Transverse colon (tissue), 4 donors: ENCODE results near the gene TMEM47. TPM values are rescaled to one million over a fixed set of nuclear protein-coding genes. Genes with fewer than 3 reads are reported as not detected.

Experiments
- DNase-seq: peaks from one replicate; pipeline ENCODE4 v3.0.0-alpha.2; 2019
- H3K27ac ChIP-seq, 4 donors: fragments of 200-600 bp; sonication (generic); 2 replicates each; pipeline ENCODE4 v1.5.1; 2016 to 2018; ENCODE audit warnings: inconsistent platforms in 4 of 4
- H3K27me3 ChIP-seq: fragments of 200-600 bp; sonication (generic); 2 replicates; pipeline ENCODE4 v1.5.1; 2017; ENCODE audit warnings: inconsistent platforms
- H3K36me3 ChIP-seq, 4 donors: fragments of 200-600 bp; sonication (generic); 2 replicates each; pipeline ENCODE4 v1.5.1; 2017 to 2019; ENCODE audit warnings: inconsistent platforms in 4 of 4
- H3K4me1 ChIP-seq, 4 donors: fragments of 200-600 bp; sonication (generic); 2 replicates each; pipeline ENCODE4 v1.5.1; 2017 to 2020; ENCODE audit warnings: inconsistent platforms in 4 of 4
- H3K4me3 ChIP-seq, 4 donors: fragments of 200-600 bp; sonication (generic); 1 replicate in 1 of 4; 2 replicates in 3 of 4; pipeline versions ENCODE4 v1.5.1 to v1.6.1; 2017 to 2019; ENCODE audit warnings: inconsistent platforms in 4 of 4
- H3K9me3 ChIP-seq, 2 donors: fragments of 200-600 bp; sonication (generic); 2 replicates each; pipeline ENCODE4 v1.5.1; 2017 to 2019; ENCODE audit warnings: inconsistent platforms in 2 of 2
- CTCF ChIP-seq, 5 experiments: fragments of 200-600 bp in 3 of 5; fragments of 450-650 bp in 2 of 5; sonication (generic) in 3 of 5; IDR thresholded peaks; 1 replicate in 2 of 5; 2 replicates in 3 of 5; pipeline ENCODE4 v1.5.1; 2016 to 2017; ENCODE audit warnings: antibody characterized with exemption in 5 of 5, inconsistent platforms in 3 of 5, mild to moderate bottlenecking in 2 of 5, moderate library complexity in 1 of 5
- EP300 ChIP-seq: sonication (generic); formaldehyde crosslinking; IDR thresholded peaks from one replicate; pipeline ENCODE4 v1.6.1; 2017; ENCODE audit warnings: antibody characterized with exemption, low read depth
- POLR2A ChIP-seq: fragments of 450-650 bp; IDR thresholded peaks from one replicate; pipeline ENCODE4 v1.6.1; 2016; ENCODE audit warnings: antibody characterized with exemption, mild to moderate bottlenecking, moderate library complexity
- POLR2AphosphoS5 ChIP-seq, 3 donors: sonication (generic); formaldehyde crosslinking; IDR thresholded peaks; one replicate each; pipeline ENCODE4 v1.6.1; 2016; ENCODE audit warnings: antibody characterized with exemption in 3 of 3
- WGBS, 2 donors: methylation state at CpG; one replicate each; pipeline ENCODE4 v1.1.5; 2018; ENCODE audit warnings: low coverage in 1 of 2; 5-methylcytosine and 5-hydroxymethylcytosine counted together
- in situ Hi-C, 4 donors: fragments of 200-750 bp; cut with MboI; loops; one replicate each; pipeline versions ENCODE4 v1.15.0 to v1.15.1; 2017; ENCODE audit warnings: low sequenced_read_pairs in 3 of 4, low pct_ligation_motif_present in 1 of 4, low pct_unique_long_range_greater_than_20kb in 1 of 4
- intact Hi-C: fragments of 100-400 bp; cut with DNase I; formaldehyde crosslinking; loops from one replicate; pipeline ENCODE4 v1.15.1; 2023; ENCODE audit warnings: low total_unique reads
- total RNA-seq, 4 donors: library from RNA; depleted of rRNA; stranded (reverse); fragments of >200 nt; gene quantifications; one replicate each; pipeline ENCODE4 v1.1.0, GENCODE V29; 2016

Gene TMEM47
- total RNA-seq, 4 donors from 2014 or later: 14.9 to 20.8 (median 16.2) TPM

GRCh38 chrX:34586346-34586911 is 70.7 kb downstream of the TMEM47 start:
- Histone ChIP-seq H3K4me3 (no peak overlapping the region), H3K27me3 (no peaks in the 10 kb centered on the region), H3K36me3 (no peaks in the 10 kb centered on the region), H3K27ac (no peak overlapping the region), H3K9me3 (no peaks in the 10 kb centered on the region), H3K4me1 (no peaks in the 10 kb centered on the region)
- DNase-seq: no peak
- TF ChIP-seq POLR2A (no peak), CTCF (IDR thresholded peaks at IDR 0.05) (no peak), POLR2AphosphoS5 (IDR thresholded peaks at IDR 0.05) (no peak)
- WGBS, 2 donors: 50 to 59% methylated on average over 3 to 4 of the region's 4 CpGs
- in situ Hi-C loops (no loop called here), intact Hi-C loops (no loop called here)

GRCh38 chrX:34585561-34585960 is 71.5 kb downstream of the TMEM47 start:
- H3K4me1 ChIP-seq: no peaks in the 10 kb centered on the region
- no peak overlapping the region for H3K27ac ChIP-seq
- intact Hi-C loops (no loop called here), in situ Hi-C loops (no loop called here)
- H3K4me3 ChIP-seq: no peak overlapping the region
- 67 to 74% methylated on average over 3 to 5 of the region's 5 CpGs for WGBS, 2 donors
- H3K9me3 ChIP-seq: no peaks in the 10 kb centered on the region
- no peaks in the 10 kb centered on the region for H3K27me3 ChIP-seq
- TF ChIP-seq POLR2A (no peak), CTCF (IDR thresholded peaks at IDR 0.05) (no peak), EP300 (no peak), POLR2AphosphoS5 (IDR thresholded peaks at IDR 0.05) (no peak)
- no peaks in the 10 kb centered on the region for H3K36me3 ChIP-seq
- no peak for DNase-seq

GRCh38 chrX:34584781-34585180 is 72.3 kb downstream of the TMEM47 start:
- Histone ChIP-seq H3K4me3 (no peak overlapping the region), H3K27ac (no peak overlapping the region), H3K9me3 (no peaks in the 10 kb centered on the region), H3K4me1 (no peaks in the 10 kb centered on the region), H3K36me3 (no peaks in the 10 kb centered on the region), H3K27me3 (no peaks in the 10 kb centered on the region)
- 60 to 67% methylated on average over 1 of the region's 1 CpG for WGBS, 2 donors
- intact Hi-C loops: no loop called here
- in situ Hi-C loops: no loop called here
- no peak for DNase-seq
- TF ChIP-seq POLR2AphosphoS5 (IDR thresholded peaks at IDR 0.05) (no peak), EP300 (no peak), CTCF (IDR thresholded peaks at IDR 0.05) (no peak), POLR2A (no peak)

- TF ChIP-seq POLR2A (no peak), CTCF (IDR thresholded peaks at IDR 0.05) (no peak), POLR2AphosphoS5 (IDR thresholded peaks at IDR 0.05) (no peak), EP300 (no peak)
- H3K4me3 ChIP-seq: no peak overlapping the region
- H3K36me3 ChIP-seq: no peaks in the 10 kb centered on the region
- DNase-seq: no peak
- 48 to 50% methylated on average over 1 to 2 of the region's 2 CpGs for WGBS, 2 donors
- H3K27ac ChIP-seq: no peak overlapping the region
- in situ Hi-C loops: no loop called here
- H3K27me3 ChIP-seq: no peaks in the 10 kb centered on the region
- intact Hi-C loops: no loop called here
- H3K4me1 ChIP-seq: no peaks in the 10 kb centered on the region
- no peaks in the 10 kb centered on the region for H3K9me3 ChIP-seq
Observed at GRCh38 chrX:34580069-34580468, 77.0 kb downstream of the TMEM47 start.
